ENCODE measurements around the gene ANKRD55.

GRCh38 chr5:56161439-56161823, 71.7 kb downstream of the ANKRD55 start:
- no peak for TF ChIP-seq SIN3A (conservative IDR thresholded peaks at IDR 0.05 in 1 of 2, IDR thresholded peaks at IDR 0.05 in 1 of 2; ENCODE audit: low read depth in 1 of 2, low read length in 2 of 2)
- no peak for TF ChIP-seq CTCF (IDR thresholded peaks at IDR 0.05; ENCODE audit: control extremely low read depth in 1 of 3, insufficient read depth in 1 of 3, low read depth in 1 of 3, low read length in 3 of 3)
- TF ChIP-seq YY1 (IDR thresholded peaks at IDR 0.05; ENCODE audit: low read depth, low read length) = no peak
- no peak for TF ChIP-seq TAF1 (IDR thresholded peaks at IDR 0.05; ENCODE audit: low read depth, low read length)
- TF ChIP-seq RXRA (IDR thresholded peaks at IDR 0.05; ENCODE audit: insufficient read depth, low read depth, low read length) = no peak
- TF ChIP-seq BCL11A (IDR thresholded peaks at IDR 0.05; ENCODE audit: low read depth in 2 of 2, low read length in 2 of 2) = no peak
- TF ChIP-seq MAX (IDR thresholded peaks at IDR 0.05) = no peak
